Mammary epithelial cell (primary cell): ENCODE results near the gene NDUFAF8.

ENCODE experiments used
- EZH2 ChIP-seq: IDR thresholded peaks from 2 replicates; pipeline ENCODE4 v1.6.1; 2012; ENCODE audit warnings: low read length, inconsistent platforms, borderline replicate concordance
- TF ChIP-seq, protein P1 (sequence below), 2 donors: IDR thresholded peaks in 1 of 2; conservative IDR thresholded peaks in 1 of 2; 2 replicates each; pipeline ENCODE4 v1.5.1; 2011 to 2012; ENCODE audit warnings: inconsistent platforms in 2 of 2, low read length in 2 of 2, mild to moderate bottlenecking in 2 of 2, control low read depth in 1 of 2, low read depth in 1 of 2; ENCODE audit not compliant: insufficient read depth in 1 of 2; ENCODE audit errors: extremely low read depth in 1 of 2

DNA sequence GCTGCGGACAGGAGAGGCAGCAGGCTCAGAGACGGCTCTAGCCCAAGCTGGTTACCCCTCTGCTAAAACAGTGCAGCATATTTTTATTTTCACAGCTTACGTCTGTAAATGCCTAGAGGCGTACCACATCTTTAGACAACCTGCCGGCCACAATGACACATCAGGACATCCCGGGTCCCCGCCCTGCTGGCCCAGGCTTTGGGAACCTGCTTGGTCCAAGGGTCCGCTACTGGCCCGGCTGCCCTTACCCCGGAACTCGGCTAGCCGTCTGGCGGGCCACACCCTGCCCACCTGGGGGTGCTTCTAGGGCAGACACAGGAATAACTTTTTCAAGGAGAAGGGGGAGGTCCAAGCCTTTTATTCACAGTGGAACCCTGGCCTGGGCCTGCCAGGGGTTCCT lies 20.7 kb upstream of the NDUFAF8 start:
- TF ChIP-seq, protein P1, sequence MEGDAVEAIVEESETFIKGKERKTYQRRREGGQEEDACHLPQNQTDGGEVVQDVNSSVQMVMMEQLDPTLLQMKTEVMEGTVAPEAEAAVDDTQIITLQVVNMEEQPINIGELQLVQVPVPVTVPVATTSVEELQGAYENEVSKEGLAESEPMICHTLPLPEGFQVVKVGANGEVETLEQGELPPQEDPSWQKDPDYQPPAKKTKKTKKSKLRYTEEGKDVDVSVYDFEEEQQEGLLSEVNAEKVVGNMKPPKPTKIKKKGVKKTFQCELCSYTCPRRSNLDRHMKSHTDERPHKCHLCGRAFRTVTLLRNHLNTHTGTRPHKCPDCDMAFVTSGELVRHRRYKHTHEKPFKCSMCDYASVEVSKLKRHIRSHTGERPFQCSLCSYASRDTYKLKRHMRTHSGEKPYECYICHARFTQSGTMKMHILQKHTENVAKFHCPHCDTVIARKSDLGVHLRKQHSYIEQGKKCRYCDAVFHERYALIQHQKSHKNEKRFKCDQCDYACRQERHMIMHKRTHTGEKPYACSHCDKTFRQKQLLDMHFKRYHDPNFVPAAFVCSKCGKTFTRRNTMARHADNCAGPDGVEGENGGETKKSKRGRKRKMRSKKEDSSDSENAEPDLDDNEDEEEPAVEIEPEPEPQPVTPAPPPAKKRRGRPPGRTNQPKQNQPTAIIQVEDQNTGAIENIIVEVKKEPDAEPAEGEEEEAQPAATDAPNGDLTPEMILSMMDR (conservative IDR thresholded peaks at IDR 0.05 in 1 of 2, IDR thresholded peaks at IDR 0.05 in 1 of 2; ENCODE audit: extremely low read depth in 1 of 2, insufficient read depth in 1 of 2, low read depth in 1 of 2, low read length in 2 of 2) = no peak
- no peak for TF ChIP-seq EZH2
